SH-SY5Y (cell line): Measurements from ENCODE around the gene MR1.

ENCODE experiments used
- GATA2 ChIP-seq: IDR thresholded peaks from 2 replicates; pipeline ENCODE4 v1.6.1; 2011; ENCODE audit warnings: mild to moderate bottlenecking, low read depth, low read length
- GATA3 ChIP-seq: IDR thresholded peaks from 2 replicates; pipeline ENCODE4 v1.6.1; 2011; ENCODE audit warnings: low read depth, mild to moderate bottlenecking, low read length, moderate library complexity

- no peak for TF ChIP-seq GATA2
- no peak for TF ChIP-seq GATA3
These were observed 20.6 kb upstream of the MR1 start for GRCh38 chr1:181013144-181013543.
